Kidney (tissue), 14 donors: Measurements from ENCODE around the gene MLXIPL. TPM values are rescaled to one million over a fixed set of nuclear protein-coding genes. Genes with fewer than 3 reads are reported as not detected.

Experiments used
- DNase-seq, 5 donors: peaks; one replicate each; pipeline ENCODE4 v3.0.0-alpha.2; 2013 to 2020
- FAIRE-seq: peaks from 2 replicates; lab custom pipeline; 2012; peaks lifted over from hg19 to GRCh38; lab: Jason Lieb, UNC
- H3K27ac ChIP-seq, 2 donors: one replicate each; pipeline ENCODE4 v1.7.0; 2013; ENCODE audit warnings: low read depth in 2 of 2, low read length in 2 of 2, inconsistent platforms in 1 of 2
- H3K27me3 ChIP-seq: one replicate; pipeline ENCODE4 v1.7.1; 2013; ENCODE audit warnings: low read length, inconsistent platforms; ENCODE audit not compliant: control insufficient read depth, insufficient read depth
- H3K36me3 ChIP-seq, 3 donors: one replicate each; pipeline versions ENCODE4 v1.7.0 to v1.7.1; 2013; ENCODE audit warnings: low read length in 3 of 3, control low read depth in 1 of 3, inconsistent platforms in 1 of 3; ENCODE audit not compliant: insufficient read depth in 3 of 3, control insufficient read depth in 2 of 3
- H3K4me1 ChIP-seq, 3 donors: one replicate each; pipeline versions ENCODE4 v1.7.0 to v1.7.1; 2013; ENCODE audit warnings: low read length in 3 of 3, inconsistent platforms in 1 of 3, low read depth in 1 of 3; ENCODE audit not compliant: control insufficient read depth in 2 of 3, insufficient read depth in 2 of 3
- H3K4me3 ChIP-seq, 3 donors: one replicate each; pipeline versions ENCODE4 v1.7.0 to v1.8.1; 2013; ENCODE audit warnings: low read length in 3 of 3, control low read depth in 1 of 3, inconsistent platforms in 1 of 3
- H3K9ac ChIP-seq, 3 donors: one replicate each; pipeline versions ENCODE4 v1.7.0 to v1.7.1; 2013; ENCODE audit warnings: low read length in 3 of 3, control low read depth in 1 of 3, inconsistent platforms in 1 of 3
- H3K9me3 ChIP-seq, 3 donors: one replicate each; pipeline versions ENCODE4 v1.7.0 to v1.7.1; 2013; ENCODE audit warnings: low read length in 3 of 3, control low read depth in 1 of 3, inconsistent platforms in 1 of 3; ENCODE audit not compliant: control insufficient read depth in 2 of 3, insufficient read depth in 1 of 3
- intact Hi-C: fragments of 100-400 bp; cut with DNase I; formaldehyde crosslinking; loops from one replicate; pipeline ENCODE4 v1.11.1; 2022
- polyA plus RNA-seq: library from polyadenylated mRNA; stranded (reverse); fragments of 350-450 nt; fragmentation: Illumina TruSeq; extraction: RNeasy Lipid Tissue Mini Kit (QIAGEN cat#74804); gene quantifications from one replicate; pipeline ENCODE4 v1.2.3, GENCODE V29; 2014; ENCODE audit warnings: low read depth, low replicate concordance; ENCODE audit not compliant: insufficient read depth
- total RNA-seq: library from RNA; stranded (reverse); fragmentation: NEBNext Ultra II Directional; extraction: Animal tissue kit (Norgen Biotek cat#: 25700); gene quantifications from one replicate; pipeline ENCODE4 v1.2.1, GENCODE V29; 2021
- TF ChIP-seq, protein P1 (sequence below): IDR thresholded peaks from 3 replicates; pipeline ENCODE4 v1.5.1; 2012; ENCODE audit warnings: mild to moderate bottlenecking, moderate library complexity, borderline replicate concordance; ENCODE audit not compliant: insufficient read depth; ENCODE audit errors: extremely low read depth
- donor health status: control.
- donor health status: control.
- donor health status: control.
- donor health status: control.
- donor health status: control.
- donor health status: DM: yes; HTN: yes; CAD: no.
- donor health status: Normal renal cell carcinoma (clear cell type).

Gene MLXIPL
- total and polyA plus RNA-seq, 2 donors from 2014 or later = 26.2 to 27.9 TPM

DNA sequence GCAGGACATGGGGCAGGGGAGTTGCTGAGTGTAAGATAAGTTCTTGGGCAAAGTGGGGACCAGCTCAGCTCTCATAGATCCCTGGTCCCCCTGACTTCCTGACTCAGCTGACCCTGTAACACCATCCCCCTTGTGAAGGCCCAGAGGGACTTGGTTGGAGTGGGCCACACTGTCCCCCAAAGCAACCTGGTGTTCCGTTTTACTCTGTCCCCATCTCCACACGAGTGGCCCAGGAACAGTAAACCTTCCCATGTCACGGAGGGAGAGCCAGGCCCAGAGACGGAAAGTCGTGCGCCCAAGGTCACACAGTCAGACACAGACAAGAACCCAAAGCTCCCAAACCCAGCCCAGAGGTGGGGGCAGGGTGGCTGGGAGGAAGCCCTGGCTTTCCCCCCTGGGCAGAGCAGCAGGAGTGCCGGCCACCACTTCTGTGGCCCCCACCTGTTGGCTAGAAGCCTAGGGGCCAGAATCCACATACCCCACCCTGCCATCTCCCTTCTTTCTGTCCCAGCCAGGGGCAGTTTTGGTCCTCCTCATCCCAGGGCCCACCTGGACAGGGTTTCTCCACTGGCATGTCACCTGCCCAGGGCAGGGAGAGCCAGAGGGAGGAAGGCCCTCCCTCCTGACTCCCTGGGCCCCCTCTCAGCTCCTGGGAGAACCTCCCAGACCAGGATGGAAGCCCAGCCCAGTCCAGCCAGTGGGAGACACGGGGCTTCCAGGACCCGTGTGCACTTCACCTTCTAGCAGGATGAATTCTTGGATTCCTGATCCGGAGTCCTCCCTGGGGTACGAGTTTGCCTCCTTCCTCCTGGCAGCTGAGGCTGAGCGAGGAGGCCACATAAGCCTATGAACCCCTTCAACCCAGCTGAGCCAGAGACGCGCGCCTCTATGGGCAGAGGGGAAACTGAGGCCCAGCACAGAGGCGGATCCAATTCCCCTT is 22.7 kb upstream of the MLXIPL start:
- no peaks in the 10 kb centered on the region for H3K9me3 ChIP-seq
- peak in 1 of 5 donors; percentile 59 for DNase-seq
- FAIRE-seq = no peak
- H3K4me1 ChIP-seq = peaks cover 0 to 2% (median 0%) of the 10 kb centered on the region in 3 donors
- no peaks in the 10 kb centered on the region for H3K36me3 ChIP-seq
- H3K4me3 ChIP-seq = no peak overlapping the region
- intact Hi-C loops = no loop called here
- H3K27ac ChIP-seq = no peak overlapping the region
- H3K9ac ChIP-seq = no peak overlapping the region
- peaks cover 2% of the 10 kb centered on the region for H3K27me3 ChIP-seq
- TF ChIP-seq, protein P1, sequence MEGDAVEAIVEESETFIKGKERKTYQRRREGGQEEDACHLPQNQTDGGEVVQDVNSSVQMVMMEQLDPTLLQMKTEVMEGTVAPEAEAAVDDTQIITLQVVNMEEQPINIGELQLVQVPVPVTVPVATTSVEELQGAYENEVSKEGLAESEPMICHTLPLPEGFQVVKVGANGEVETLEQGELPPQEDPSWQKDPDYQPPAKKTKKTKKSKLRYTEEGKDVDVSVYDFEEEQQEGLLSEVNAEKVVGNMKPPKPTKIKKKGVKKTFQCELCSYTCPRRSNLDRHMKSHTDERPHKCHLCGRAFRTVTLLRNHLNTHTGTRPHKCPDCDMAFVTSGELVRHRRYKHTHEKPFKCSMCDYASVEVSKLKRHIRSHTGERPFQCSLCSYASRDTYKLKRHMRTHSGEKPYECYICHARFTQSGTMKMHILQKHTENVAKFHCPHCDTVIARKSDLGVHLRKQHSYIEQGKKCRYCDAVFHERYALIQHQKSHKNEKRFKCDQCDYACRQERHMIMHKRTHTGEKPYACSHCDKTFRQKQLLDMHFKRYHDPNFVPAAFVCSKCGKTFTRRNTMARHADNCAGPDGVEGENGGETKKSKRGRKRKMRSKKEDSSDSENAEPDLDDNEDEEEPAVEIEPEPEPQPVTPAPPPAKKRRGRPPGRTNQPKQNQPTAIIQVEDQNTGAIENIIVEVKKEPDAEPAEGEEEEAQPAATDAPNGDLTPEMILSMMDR = no peak

DNA sequence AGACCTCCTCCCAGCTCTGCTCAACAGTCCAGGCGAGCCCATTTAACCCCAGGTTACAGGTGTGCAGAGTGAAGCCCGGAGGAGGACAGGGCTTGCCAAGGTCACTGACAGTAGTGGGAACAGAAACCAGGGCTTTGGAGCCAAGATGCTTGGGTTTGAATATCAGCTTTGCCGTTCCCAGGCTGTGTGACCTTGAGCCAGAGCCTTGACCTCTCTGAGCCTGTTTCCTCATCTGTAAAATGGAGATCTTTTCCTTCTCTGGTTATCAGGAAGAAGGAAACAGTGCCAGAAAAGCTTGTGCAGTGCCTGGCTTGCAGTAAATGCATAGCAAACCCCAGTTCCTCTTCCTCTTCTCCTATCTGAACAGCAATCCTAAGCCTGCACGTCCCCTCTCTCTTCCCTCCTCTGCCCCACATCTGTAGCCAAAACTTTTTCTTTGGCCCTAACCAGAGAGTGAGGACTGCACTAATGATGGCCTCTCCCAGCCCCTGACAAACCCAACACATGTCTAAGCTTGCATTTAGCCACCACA is 21.4 kb upstream of the MLXIPL start:
- Histone ChIP-seq H3K4me1 (peaks cover 0 to 2% (median 0%) of the 10 kb centered on the region in 3 donors), H3K9ac (no peak overlapping the region), H3K27me3 (peaks cover 2% of the 10 kb centered on the region), H3K27ac (no peak overlapping the region), H3K36me3 (no peaks in the 10 kb centered on the region), H3K9me3 (peaks cover 0 to 5% (median 0%) of the 10 kb centered on the region in 3 donors), H3K4me3 (no peak overlapping the region)
- TF ChIP-seq, protein P1 = no peak
- no peak for FAIRE-seq
- intact Hi-C loops = no loop called here
- no peak for DNase-seq

DNA sequence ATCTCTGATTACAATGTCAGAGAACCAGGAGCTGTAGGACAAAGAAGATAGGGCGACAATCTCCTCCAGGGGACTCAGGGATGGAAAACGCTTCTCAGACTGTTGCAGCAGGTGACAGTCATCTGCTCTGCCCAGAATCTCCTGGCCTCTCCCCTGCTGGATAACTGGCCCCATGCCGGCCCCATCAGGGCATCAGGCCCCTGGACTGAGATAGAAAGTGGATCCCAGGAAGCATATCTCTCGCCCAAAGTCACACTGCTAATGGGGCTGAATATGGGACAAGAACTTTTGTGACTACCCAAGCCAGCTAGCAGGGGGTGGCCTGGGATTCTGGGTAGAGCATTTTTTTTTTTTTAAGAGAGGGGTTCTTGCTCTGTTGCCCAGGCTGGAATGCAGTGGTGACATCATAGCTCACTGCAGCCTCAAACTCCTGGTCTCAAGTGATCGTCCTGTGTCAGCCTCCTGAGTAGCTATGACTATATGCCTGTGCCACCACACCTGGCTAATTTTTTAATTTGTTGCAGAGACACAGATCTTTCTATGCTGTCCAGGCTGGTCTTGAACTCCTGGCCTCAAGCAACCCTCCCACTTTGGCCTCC is 20.5 kb upstream of the MLXIPL start:
- H3K9me3 ChIP-seq = peaks cover 0 to 5% (median 0%) of the 10 kb centered on the region in 3 donors
- no peak overlapping the region for H3K27ac ChIP-seq
- DNase-seq = no peak
- TF ChIP-seq, protein P1 = no peak
- no peaks in the 10 kb centered on the region for H3K36me3 ChIP-seq
- peaks cover 2% of the 10 kb centered on the region for H3K27me3 ChIP-seq
- H3K4me1 ChIP-seq = peaks cover 0 to 2% (median 0%) of the 10 kb centered on the region in 3 donors
- FAIRE-seq = no peak
- intact Hi-C loops = no loop called here
- no peak overlapping the region for H3K9ac ChIP-seq
- H3K4me3 ChIP-seq = no peak overlapping the region
